GM12878 (cell line): Measurements from ENCODE around the gene NBEA. TPM values are rescaled to one million over a fixed set of nuclear protein-coding genes. Genes with fewer than 3 reads are reported as not detected.

Experiments used
- IKZF1 ChIP-seq: fragments of 450-650 bp; conservative IDR thresholded peaks from 2 replicates; pipeline ENCODE4 v1.6.1; 2017; ENCODE audit warnings: antibody characterized with exemption, mild to moderate bottlenecking
- NFYB ChIP-seq: IDR thresholded peaks from 2 replicates; pipeline ENCODE4 v1.6.1; 2011; ENCODE audit warnings: low read depth, mild to moderate bottlenecking, low read length, improper control_type of control experiment, moderate library complexity; ENCODE audit not compliant: insufficient read depth
- RELA ChIP-seq: fragments of 450-650 bp; IDR thresholded peaks from 2 replicates; pipeline ENCODE4 v1.8.0; 2014; ENCODE audit warnings: borderline replicate concordance; ENCODE audit not compliant: partially characterized antibody
- polyA plus RNA-seq, 11 experiments: library from polyadenylated mRNA; depleted of rRNA in 4 of 11; unstranded in 6 of 11; stranded (reverse) in 5 of 11; fragments of >200 nt; fragmentation: Nextera tagmentation in 4 of 11; fragmentation: Illumina TruSeq in 1 of 11; extraction: Ambion mirVana in 4 of 11; extraction: Trizol in 1 of 11; gene quantifications; 1 replicate in 1 of 11; 2 replicates in 10 of 11; pipeline versions ENCODE4 v1.2.1 to v1.2.3, GENCODE V29; 2011 to 2016; ENCODE audit warnings: inconsistent platforms in 2 of 11, missing spikeins in 2 of 11, low read depth in 1 of 11
- total RNA-seq, 4 experiments: library from RNA; depleted of rRNA in 3 of 4; stranded (reverse); fragments of >200 nt in 3 of 4; fragmentation: Illumina TruSeq in 1 of 4; extraction: Trizol in 1 of 4; gene quantifications; 2 replicates each; pipeline versions ENCODE4 v1.2.1 to v1.2.3, GENCODE V29; 2013 to 2021
- TF ChIP-seq, protein P1 (sequence below): fragments of 450-650 bp; IDR thresholded peaks from 2 replicates; pipeline ENCODE4 v1.6.1; 2017; ENCODE audit warnings: borderline replicate concordance
- TF ChIP-seq, protein P2 (sequence below): IDR thresholded peaks from 2 replicates; pipeline ENCODE4 v1.6.1; 2011; ENCODE audit warnings: mild to moderate bottlenecking, low read depth, low read length, moderate library complexity; ENCODE audit not compliant: insufficient replicate concordance
- TF ChIP-seq, protein P3 (sequence below): fragments of 450-650 bp; IDR thresholded peaks from 2 replicates; pipeline ENCODE4 v1.6.1; 2018; ENCODE audit warnings: mild to moderate bottlenecking, low read depth, moderate library complexity; ENCODE audit not compliant: partially characterized antibody

The NBEA gene
- total and polyA plus RNA-seq, 10 of the 15 experiments (the other 5 are each of a cell fraction or from before 2014, with no cell fraction given): 0.23 to 3.6 (median 0.55) TPM

GRCh38 chr13:35146686-35147085, 204.6 kb downstream of the NBEA start (continued):
- TF ChIP-seq, protein P1, sequence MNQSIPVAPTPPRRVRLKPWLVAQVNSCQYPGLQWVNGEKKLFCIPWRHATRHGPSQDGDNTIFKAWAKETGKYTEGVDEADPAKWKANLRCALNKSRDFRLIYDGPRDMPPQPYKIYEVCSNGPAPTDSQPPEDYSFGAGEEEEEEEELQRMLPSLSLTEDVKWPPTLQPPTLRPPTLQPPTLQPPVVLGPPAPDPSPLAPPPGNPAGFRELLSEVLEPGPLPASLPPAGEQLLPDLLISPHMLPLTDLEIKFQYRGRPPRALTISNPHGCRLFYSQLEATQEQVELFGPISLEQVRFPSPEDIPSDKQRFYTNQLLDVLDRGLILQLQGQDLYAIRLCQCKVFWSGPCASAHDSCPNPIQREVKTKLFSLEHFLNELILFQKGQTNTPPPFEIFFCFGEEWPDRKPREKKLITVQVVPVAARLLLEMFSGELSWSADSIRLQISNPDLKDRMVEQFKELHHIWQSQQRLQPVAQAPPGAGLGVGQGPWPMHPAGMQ: no peak
- TF ChIP-seq, protein P2, sequence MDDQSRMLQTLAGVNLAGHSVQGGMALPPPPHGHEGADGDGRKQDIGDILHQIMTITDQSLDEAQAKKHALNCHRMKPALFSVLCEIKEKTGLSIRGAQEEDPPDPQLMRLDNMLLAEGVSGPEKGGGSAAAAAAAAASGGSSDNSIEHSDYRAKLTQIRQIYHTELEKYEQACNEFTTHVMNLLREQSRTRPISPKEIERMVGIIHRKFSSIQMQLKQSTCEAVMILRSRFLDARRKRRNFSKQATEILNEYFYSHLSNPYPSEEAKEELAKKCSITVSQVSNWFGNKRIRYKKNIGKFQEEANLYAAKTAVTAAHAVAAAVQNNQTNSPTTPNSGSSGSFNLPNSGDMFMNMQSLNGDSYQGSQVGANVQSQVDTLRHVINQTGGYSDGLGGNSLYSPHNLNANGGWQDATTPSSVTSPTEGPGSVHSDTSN: no peak
- TF ChIP-seq RELA (no peak), IKZF1 (no peak), NFYB (no peak)
- TF ChIP-seq, protein P3, sequence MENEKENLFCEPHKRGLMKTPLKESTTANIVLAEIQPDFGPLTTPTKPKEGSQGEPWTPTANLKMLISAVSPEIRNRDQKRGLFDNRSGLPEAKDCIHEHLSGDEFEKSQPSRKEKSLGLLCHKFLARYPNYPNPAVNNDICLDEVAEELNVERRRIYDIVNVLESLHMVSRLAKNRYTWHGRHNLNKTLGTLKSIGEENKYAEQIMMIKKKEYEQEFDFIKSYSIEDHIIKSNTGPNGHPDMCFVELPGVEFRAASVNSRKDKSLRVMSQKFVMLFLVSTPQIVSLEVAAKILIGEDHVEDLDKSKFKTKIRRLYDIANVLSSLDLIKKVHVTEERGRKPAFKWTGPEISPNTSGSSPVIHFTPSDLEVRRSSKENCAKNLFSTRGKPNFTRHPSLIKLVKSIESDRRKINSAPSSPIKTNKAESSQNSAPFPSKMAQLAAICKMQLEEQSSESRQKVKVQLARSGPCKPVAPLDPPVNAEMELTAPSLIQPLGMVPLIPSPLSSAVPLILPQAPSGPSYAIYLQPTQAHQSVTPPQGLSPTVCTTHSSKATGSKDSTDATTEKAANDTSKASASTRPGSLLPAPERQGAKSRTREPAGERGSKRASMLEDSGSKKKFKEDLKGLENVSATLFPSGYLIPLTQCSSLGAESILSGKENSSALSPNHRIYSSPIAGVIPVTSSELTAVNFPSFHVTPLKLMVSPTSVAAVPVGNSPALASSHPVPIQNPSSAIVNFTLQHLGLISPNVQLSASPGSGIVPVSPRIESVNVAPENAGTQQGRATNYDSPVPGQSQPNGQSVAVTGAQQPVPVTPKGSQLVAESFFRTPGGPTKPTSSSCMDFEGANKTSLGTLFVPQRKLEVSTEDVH: no peak
